Calu3 (cell line): Measurements from ENCODE around the gene TSHZ1. TPM values are rescaled to one million over a fixed set of nuclear protein-coding genes. Genes with fewer than 3 reads are reported as not detected.

Experiments
- BruUV-seq: library from RNA; stranded (reverse); fragments of 400-500 nt; replicated peaks from 2 replicates; lab custom pipeline; 2021; lab: Mats Ljungman, UMichigan
- CTCF ChIA-PET: fragments of 300-600 bp; sonication (Branson Sonifier 250); formaldehyde crosslinking; loops from one replicate; lab custom pipeline; 2022; ENCODE audit warnings: antibody characterized with exemption; lab: Charles Lee
- DNase-seq: peaks from one replicate; pipeline ENCODE4 v3.0.0; 2022
- H3K27ac Mint-ChIP-seq: one replicate; pipeline ENCODE4 v1.8.0; 2022; ENCODE audit warnings: mixed read lengths; ENCODE audit not compliant: unreplicated experiment
- H3K27me3 Mint-ChIP-seq: one replicate; pipeline ENCODE4 v1.8.0; 2022; ENCODE audit warnings: mixed read lengths; ENCODE audit not compliant: unreplicated experiment
- H3K36me3 Mint-ChIP-seq: one replicate; pipeline ENCODE4 v1.8.0; 2022; ENCODE audit warnings: mild to moderate bottlenecking, moderate library complexity, mixed read lengths; ENCODE audit not compliant: insufficient read depth, unreplicated experiment
- H3K4me1 Mint-ChIP-seq: one replicate; pipeline ENCODE4 v1.8.0; 2022; ENCODE audit warnings: mild to moderate bottlenecking, low read depth, mixed read lengths; ENCODE audit not compliant: unreplicated experiment
- H3K4me3 Mint-ChIP-seq: one replicate; pipeline ENCODE4 v1.8.0; 2022; ENCODE audit warnings: mild to moderate bottlenecking, low read depth, moderate library complexity, mixed read lengths; ENCODE audit not compliant: unreplicated experiment
- H3K9me3 Mint-ChIP-seq: one replicate; pipeline ENCODE4 v1.8.0; 2022; ENCODE audit warnings: low read depth, mixed read lengths; ENCODE audit not compliant: unreplicated experiment
- CTCF ChIP-seq: fragments of 200-600 bp; IDR thresholded peaks from one replicate; pipeline ENCODE4 v1.8.0; 2022; ENCODE audit warnings: antibody characterized with exemption; ENCODE audit not compliant: unreplicated experiment
- intact Hi-C: fragments of 100-400 bp; cut with micrococcal nuclease; formaldehyde crosslinking; loops from one replicate; pipeline ENCODE4 v1.10.0; 2022; ENCODE audit not compliant: unreplicated experiment
- total RNA-seq: library from RNA; stranded (reverse); gene quantifications from 2 replicates; pipeline ENCODE4 v1.2.3, GENCODE V29; 2022

Gene TSHZ1
- total RNA-seq, 1 experiment from 2014 or later = 10.8 TPM

- no peaks in the 10 kb centered on the region for H3K4me1 Mint-ChIP-seq
- no peak for TF ChIP-seq CTCF
- no peaks in the 10 kb centered on the region for H3K27me3 Mint-ChIP-seq
- DNase-seq = no peak
- CTCF ChIA-PET = no interaction called here
- H3K4me3 Mint-ChIP-seq = no peak overlapping the region
- intact Hi-C loops = no loop called here
- H3K9me3 Mint-ChIP-seq = peaks cover 3% of the 10 kb centered on the region
- no TSS peak for BruUV-seq
- no peaks in the 10 kb centered on the region for H3K36me3 Mint-ChIP-seq
- no peak overlapping the region for H3K27ac Mint-ChIP-seq
These were observed 106.7 kb downstream of the TSHZ1 start for GRCh38 chr18:75317300-75317699.

GRCh38 chr18:75317703-75318102 lies 107.1 kb downstream of the TSHZ1 start:
- TF ChIP-seq CTCF = no peak
- Mint-ChIP-seq H3K27ac (no peak overlapping the region), H3K9me3 (peaks cover 3% of the 10 kb centered on the region), H3K27me3 (no peaks in the 10 kb centered on the region), H3K36me3 (no peaks in the 10 kb centered on the region), H3K4me3 (no peak overlapping the region), H3K4me1 (no peaks in the 10 kb centered on the region)
- CTCF ChIA-PET = no interaction called here
- intact Hi-C loops = no loop called here
- no TSS peak for BruUV-seq
- no peak for DNase-seq

- peaks cover 5% of the 10 kb centered on the region for H3K9me3 Mint-ChIP-seq
- H3K27me3 Mint-ChIP-seq = no peaks in the 10 kb centered on the region
- H3K4me1 Mint-ChIP-seq = no peaks in the 10 kb centered on the region
- H3K36me3 Mint-ChIP-seq = no peaks in the 10 kb centered on the region
- no TSS peak for BruUV-seq
- TF ChIP-seq CTCF = no peak
- H3K27ac Mint-ChIP-seq = no peak overlapping the region
- intact Hi-C loops = no loop called here
- CTCF ChIA-PET = no interaction called here
- DNase-seq = no peak
- H3K4me3 Mint-ChIP-seq = no peak overlapping the region
These were observed 109.3 kb downstream of the TSHZ1 start for GRCh38 chr18:75319905-75320304.

- H3K9me3 Mint-ChIP-seq = peaks cover 5% of the 10 kb centered on the region
These were observed 109.9 kb downstream of the TSHZ1 start for GRCh38 chr18:75320506-75320905.

More at GRCh38 chr18:75320506-75320905, 109.9 kb downstream of the TSHZ1 start:
- BruUV-seq = no TSS peak
- H3K27me3 Mint-ChIP-seq = no peaks in the 10 kb centered on the region
- no peak for TF ChIP-seq CTCF
- DNase-seq = no peak
- no peak overlapping the region for H3K4me3 Mint-ChIP-seq
- no peak overlapping the region for H3K27ac Mint-ChIP-seq
- CTCF ChIA-PET = no interaction called here
- H3K36me3 Mint-ChIP-seq = no peaks in the 10 kb centered on the region
- intact Hi-C loops = no loop called here
- H3K4me1 Mint-ChIP-seq = no peaks in the 10 kb centered on the region
